HG02763 (cell line): ENCODE data around the gene OGA.

Experiments
- ATAC-seq: cut with Tn5 transposase; IDR thresholded peaks from one replicate; pipeline ENCODE4 v1.9.1; 2021; ENCODE audit warnings: mild to moderate bottlenecking, moderate library complexity; ENCODE audit not compliant: unreplicated experiment

Gene OGA

DNA sequence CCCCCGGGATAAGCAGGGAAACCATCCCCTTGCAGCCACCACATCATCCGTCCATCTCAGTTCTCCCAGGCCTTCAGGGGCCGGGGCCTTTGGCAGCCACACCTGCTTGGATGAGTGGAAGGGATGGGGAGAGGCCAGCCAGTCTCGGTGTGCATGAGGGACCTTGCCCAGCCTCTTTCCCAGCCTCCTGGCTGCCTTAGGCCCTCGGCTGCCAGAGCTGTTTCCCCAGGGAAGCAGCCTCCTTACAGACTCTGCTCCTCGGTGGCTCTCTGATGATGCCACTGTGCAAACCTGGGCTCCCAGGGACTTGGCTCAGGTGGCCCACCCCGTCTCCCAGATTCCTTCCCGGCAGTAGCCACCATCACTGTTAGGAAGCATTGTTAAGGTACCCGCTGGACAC lies 57.0 kb downstream of the OGA start:
- ATAC-seq, result no peak

DNA sequence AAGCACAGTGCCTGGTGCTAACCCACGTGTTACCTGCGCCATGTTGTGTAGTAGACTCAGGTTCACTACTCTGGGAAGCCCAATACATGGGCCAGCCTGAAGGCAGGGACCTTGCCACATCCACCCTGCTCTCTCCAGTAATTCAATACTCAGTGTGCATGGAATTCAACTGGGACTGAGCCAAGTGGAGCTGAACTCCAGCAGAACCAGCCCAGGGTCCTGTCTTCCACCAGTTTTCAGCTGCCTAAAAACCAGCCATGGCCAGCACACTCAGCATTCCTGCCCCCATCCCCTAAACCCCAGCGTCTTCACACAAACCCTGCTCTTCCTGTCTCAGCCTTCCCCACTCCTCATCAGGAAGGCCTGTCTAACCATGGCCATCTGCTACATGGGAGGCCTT lies 57.7 kb downstream of the OGA start:
- no peak for ATAC-seq

DNA sequence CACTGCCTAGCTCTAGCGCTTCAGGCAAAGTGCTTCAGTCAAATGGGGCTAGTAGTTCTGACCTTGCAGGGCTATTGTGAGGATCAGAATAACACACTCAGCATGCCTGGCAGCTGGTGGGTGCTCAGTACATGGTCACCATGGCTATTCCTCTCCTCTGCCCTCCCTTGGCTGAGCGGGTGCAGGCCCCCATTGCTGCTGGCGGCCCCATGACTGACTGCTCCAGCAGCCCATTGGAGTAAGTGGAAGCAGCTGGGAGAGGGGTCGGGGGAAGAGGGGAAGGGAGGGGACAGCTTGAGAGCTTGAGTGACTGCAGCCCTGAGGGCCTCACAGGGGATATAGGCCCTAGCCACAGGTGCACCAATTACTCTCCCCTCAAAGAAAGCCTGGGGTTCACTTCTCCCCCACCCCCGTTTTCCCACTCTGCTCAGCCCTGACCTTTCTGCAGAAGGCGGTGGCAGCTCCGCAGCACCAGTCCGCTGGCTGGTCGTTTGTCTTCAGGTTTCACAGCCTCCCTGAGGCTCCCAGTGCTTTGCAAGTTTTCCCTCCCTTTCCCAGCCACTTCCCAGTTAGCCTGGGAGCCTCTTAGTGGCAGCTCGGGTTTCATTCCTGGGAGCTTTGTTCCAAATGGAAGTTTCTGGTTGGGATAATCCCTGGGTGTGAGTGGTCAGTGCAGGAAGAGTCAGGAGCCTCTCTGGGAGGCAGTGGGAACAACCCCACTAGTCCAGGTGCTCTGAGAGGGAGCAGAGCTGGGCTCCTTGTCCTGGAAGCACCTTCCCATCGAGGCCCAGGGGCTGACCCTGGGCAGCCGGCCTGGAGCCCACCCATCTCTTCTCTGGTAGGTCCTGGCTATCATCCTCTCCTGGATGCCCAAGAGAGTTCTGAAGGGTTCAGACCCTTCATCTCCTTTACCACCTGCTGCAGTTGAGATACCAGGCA lies 58.7 kb downstream of the OGA start:
- no peak for ATAC-seq

DNA sequence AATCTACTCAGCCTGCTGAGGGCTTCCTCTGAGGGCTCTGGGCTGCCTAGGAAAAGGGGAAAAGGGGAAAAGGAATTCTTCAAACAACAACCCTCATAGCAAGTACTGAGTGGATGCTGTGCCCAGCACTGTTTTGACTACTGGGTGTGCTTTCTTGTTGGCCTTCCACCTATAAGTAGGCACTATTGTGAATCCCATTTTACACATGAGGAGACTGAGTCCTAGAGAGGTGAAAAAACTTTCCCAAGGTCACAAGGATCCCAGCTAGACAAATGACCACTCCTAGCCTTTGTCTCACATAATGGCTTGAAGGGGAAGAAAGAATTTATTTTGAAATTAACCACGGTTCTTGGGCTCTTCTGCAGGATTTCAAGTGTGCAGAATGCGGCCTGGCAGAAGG lies 59.4 kb downstream of the OGA start:
- no peak for ATAC-seq

DNA sequence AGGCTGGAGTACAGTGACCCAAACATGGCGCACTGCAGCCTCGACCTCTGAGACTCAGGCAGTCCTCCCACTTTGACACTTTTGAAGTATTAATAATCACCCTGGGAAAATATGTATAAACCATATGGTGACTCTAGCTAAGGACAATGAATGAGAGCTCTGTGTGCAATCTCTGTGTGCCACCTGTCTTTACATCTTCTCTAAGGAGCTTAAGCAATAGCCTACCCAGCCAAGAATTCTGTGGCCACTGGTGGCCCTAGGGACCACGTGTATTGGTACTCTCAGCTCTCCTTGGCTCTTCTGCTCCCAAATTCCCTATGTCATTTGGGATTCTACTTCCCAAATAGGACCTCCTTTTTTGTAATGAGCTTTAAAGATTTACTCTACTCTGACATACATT lies 66.0 kb downstream of the OGA start:
- no peak for ATAC-seq

DNA sequence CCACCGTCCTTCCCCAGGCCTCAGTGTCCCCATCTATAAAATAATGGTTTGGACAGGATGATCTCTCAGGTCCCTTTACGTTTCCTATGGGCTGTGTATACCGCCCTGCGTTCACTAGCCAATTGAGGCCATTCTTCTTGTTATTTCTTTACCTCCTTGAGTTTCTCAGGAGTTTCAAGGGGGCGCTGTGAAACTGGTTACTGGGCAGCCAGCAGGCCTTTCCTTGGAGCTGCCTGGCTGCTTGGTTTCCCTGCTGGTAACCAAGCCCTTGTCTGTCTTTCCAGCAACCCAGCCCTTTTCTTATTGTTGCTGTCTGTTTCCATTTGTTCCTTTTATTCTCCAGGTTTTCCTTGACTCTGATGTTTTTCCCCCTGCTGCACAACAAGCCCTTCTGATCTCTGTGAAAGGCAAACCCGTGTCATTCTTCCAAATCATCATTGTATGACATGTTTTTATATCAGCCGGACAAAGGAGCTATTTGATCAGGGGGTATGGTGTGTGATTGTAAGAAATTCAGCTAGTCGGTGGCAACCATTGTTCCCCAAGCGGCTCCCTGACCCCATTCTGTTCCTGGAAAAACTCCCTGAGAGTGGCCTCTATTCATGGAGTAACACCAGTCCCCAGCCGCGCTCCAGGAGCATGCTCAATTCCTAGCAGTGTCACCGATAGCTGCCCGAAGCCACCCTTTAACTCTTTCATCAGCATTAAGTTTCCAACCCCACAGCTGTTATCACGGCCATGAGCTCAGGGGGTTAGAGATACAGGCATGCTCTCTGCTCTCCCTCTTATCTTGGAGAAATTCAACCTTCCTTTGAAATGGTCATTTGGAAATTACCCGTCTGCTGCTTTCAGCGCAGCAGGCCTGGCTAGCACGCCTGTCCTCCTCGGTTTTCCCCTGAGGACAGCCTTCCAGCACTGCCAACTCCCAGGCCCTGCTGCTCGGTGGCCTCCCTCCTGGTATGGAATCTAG lies 68.9 kb downstream of the OGA start:
- no peak for ATAC-seq

DNA sequence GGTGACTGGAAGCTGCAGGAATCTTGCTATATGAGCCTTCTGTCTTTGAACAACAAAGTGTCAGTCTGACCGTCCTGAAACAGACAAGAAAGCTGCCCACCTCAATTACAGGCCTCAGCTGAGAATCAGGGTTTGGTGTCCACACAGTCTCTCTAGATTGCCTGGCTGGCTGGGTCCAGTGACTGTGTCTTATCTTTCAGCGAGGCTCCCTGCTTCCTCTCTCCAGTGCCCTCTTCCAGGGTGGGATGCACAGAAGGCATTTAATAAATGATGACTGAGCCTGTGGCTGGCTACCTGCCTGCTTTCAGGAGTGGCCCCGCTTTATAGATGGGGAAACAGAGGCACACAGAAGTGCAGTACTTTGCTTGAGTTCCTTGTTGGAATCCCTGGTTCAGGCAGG lies 69.7 kb downstream of the OGA start:
- ATAC-seq, result no peak

DNA sequence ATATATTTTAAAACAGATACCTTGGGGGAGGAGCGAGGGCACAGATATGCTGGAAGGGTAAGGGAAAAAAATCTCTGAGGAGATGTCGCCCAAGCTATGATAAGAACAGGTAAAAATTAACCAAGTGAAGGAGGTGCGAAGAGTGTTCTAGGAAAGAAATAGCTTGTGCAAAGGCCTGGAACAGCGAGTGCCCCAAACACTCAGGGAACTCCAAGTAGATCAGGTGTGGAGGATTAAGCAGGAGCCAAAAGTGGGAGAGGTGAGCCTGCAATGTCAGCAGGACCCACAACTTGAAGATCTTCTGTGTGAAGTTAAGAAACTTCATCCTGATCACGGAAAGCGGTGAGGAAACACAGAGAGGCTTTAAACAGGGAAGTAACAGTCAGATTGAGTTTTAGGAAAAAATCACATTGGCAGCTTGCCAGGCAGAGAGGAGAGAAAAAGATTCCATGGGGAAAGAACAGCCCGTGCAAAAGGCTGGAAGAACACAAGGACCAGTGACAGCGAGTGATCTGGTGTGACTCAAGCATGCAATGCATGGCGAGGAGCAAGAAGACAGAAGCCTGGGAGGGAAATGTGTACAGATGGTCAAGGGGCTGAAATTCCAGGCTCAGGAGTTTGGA lies 73.1 kb downstream of the OGA start:
- no peak for ATAC-seq

DNA sequence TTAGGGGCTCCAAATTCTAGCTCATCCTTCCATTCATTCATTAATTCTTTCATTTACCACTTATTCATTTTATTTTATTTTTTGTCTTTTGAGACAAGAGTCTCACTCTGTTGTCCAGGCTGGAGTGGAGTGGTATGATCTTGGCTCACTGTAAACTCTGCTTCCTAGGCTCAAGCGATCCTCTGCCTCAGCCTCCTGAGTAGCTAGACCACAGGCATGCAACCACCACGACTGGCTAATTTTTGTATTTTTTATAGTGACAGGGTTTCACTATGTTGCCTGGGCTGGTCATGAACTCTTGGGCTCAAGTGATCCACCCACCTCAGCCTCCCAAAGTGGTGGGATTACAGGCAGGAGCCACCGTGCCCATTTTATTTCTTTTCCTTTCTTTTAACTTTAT lies 74.0 kb downstream of the OGA start:
- no peak for ATAC-seq

DNA sequence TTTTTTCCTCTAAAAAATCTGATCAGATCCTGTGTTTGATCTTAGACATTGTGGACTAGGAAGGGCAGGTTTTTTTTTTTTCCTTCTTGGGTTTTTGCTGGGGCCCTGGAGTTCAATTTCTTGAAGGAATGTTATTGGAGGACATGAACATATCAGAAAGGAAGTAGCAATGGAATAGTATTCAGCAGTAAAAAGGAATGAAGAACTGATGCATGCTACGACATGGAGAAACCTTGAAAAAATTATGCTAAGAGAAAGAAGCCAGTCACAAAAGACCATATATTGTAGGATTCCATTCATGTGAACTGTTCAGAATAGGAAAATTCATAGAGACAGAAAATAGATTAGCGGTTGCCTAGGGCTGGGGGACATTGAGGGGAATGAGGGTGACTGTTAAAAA lies 76.3 kb downstream of the OGA start:
- ATAC-seq, result no peak

DNA sequence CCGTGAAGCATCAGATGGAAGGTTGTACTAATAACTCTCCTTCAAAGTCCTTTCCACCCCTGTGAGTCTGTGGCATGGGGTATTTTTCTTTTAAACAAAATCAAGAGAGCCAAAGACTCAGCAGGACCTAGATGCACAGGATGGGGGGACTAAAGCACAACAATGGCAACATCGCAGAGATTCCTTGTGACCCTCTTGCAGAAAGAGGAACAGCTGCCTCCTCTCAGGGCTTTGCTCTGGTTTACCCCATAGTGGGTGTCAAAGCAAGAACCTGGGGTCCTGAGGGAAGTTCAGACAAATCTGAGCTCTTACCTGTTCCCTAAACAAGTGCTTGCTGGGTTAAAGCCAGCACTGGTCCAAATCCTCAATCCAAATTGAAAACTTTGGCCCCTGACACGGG lies 81.6 kb downstream of the OGA start:
- no peak for ATAC-seq
